Measurements from ENCODE around the gene ZMIZ2. TPM values are rescaled to one million over a fixed set of nuclear protein-coding genes. Genes with fewer than 3 reads are reported as not detected.

Gene ZMIZ2
- total and polyA plus RNA-seq, 2 of the 8 experiments (the other 6 are each of a cell fraction or from before 2014, with no cell fraction given), result 24.4 to 66.4 TPM

- TF ChIP-seq, protein P1, sequence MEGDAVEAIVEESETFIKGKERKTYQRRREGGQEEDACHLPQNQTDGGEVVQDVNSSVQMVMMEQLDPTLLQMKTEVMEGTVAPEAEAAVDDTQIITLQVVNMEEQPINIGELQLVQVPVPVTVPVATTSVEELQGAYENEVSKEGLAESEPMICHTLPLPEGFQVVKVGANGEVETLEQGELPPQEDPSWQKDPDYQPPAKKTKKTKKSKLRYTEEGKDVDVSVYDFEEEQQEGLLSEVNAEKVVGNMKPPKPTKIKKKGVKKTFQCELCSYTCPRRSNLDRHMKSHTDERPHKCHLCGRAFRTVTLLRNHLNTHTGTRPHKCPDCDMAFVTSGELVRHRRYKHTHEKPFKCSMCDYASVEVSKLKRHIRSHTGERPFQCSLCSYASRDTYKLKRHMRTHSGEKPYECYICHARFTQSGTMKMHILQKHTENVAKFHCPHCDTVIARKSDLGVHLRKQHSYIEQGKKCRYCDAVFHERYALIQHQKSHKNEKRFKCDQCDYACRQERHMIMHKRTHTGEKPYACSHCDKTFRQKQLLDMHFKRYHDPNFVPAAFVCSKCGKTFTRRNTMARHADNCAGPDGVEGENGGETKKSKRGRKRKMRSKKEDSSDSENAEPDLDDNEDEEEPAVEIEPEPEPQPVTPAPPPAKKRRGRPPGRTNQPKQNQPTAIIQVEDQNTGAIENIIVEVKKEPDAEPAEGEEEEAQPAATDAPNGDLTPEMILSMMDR (IDR thresholded peaks at IDR 0.05; ENCODE audit: control extremely low read depth in 1 of 3, insufficient read depth in 1 of 3, low read depth in 1 of 3, low read length in 3 of 3), result no peak
- no peak for TF ChIP-seq SP2 (IDR thresholded peaks at IDR 0.05; ENCODE audit: low read length)
- no peak for TF ChIP-seq JUND (IDR thresholded peaks at IDR 0.05; ENCODE audit: low read length)
- TF ChIP-seq USF2 (IDR thresholded peaks at IDR 0.05; ENCODE audit: low read length), result no peak
- TF ChIP-seq PHF8 (conservative IDR thresholded peaks at IDR 0.05; ENCODE audit: low read depth, low read length), result no peak
Measured at GRCh38 chr7:44759246-44759645, 10.6 kb downstream of the ZMIZ2 start (continued).

Data from H1 (cell line).